ENCODE data around the gene SAMD11. TPM values are rescaled to one million over a fixed set of nuclear protein-coding genes. Genes with fewer than 3 reads are reported as not detected.
A peak's percentile ranks its signal among the peaks of the same experiment; 100 is the strongest.

The SAMD11 gene
- polyA plus RNA-seq, 1 of the 3 experiments (the other 2 are of a cell fraction): 2.1 TPM

GRCh38 chr1:909861-910310, 13.8 kb upstream of the SAMD11 start:
- no CpG with 5 or more reads among the region's 53 CpGs for WGBS (ENCODE audit: low lambda C conversion rate)
- no peak for DNase-seq
- no peaks in the 10 kb centered on the region for H3K9me3 ChIP-seq
- no peaks in the 10 kb centered on the region for H3K79me2 ChIP-seq (ENCODE audit: insufficient read depth)
- peaks cover 0 to 17% of the 10 kb centered on the region in 2 experiments; a peak in 2 of 4 replicates for H3K4me1 ChIP-seq (ENCODE audit: control insufficient read depth in 1 of 2, insufficient read depth in 2 of 2, low read depth in 1 of 2, low read length in 1 of 2)
- no peak overlapping the region for H3K27ac ChIP-seq (ENCODE audit: low read depth in 2 of 2, low read length in 1 of 2)
- no peaks in the 10 kb centered on the region for H3F3A ChIP-seq (replicated peaks; ENCODE audit: insufficient read depth)
- TF ChIP-seq MEF2A (IDR thresholded peaks at IDR 0.05; ENCODE audit: borderline replicate concordance, low read depth): no peak
- no peak for TF ChIP-seq FOSL2 (IDR thresholded peaks at IDR 0.05; ENCODE audit: borderline replicate concordance, low read depth)
- no peak for TF ChIP-seq GATA2 (CRISPR knock-in tag; IDR thresholded peaks at IDR 0.05)
- TF ChIP-seq IRF3 (IDR thresholded peaks at IDR 0.05; ENCODE audit: low read depth, low read length): no peak
- TF ChIP-seq FOXJ3 (CRISPR knock-in tag; IDR thresholded peaks at IDR 0.05): no peak
- TF ChIP-seq SMC3 (IDR thresholded peaks at IDR 0.05; ENCODE audit: low read depth, low read length): no peak
- no peak for TF ChIP-seq PBX3 (IDR thresholded peaks at IDR 0.05)
- no peak for TF ChIP-seq RAD21 (IDR thresholded peaks at IDR 0.05; ENCODE audit: low read length)
- TF ChIP-seq CTCF (IDR thresholded peaks at IDR 0.05): no peak
- no peak for TF ChIP-seq TEAD4 (IDR thresholded peaks at IDR 0.05; ENCODE audit: borderline replicate concordance, insufficient read depth)
- no peak for TF ChIP-seq RFX5 (IDR thresholded peaks at IDR 0.05; ENCODE audit: low read length)
- H3K9me2 ChIP-seq: no peaks in the 10 kb centered on the region
- H3K4me2 ChIP-seq: no peak overlapping the region
- ChIA-PET CTCF (interaction anchor here (1.3 kb wide), 1 partner anchor 28 kb away, joined by 6 read pairs; no protein-coding TSS in a partner anchor), POLR2A (no interaction called here)
- H3K9ac ChIP-seq: no peak overlapping the region
- H3K36me3 ChIP-seq (replicated peaks in 1 of 2; ENCODE audit: control insufficient read depth in 1 of 2, insufficient read depth in 2 of 2, low read length in 1 of 2): no peaks in the 10 kb centered on the region
- H4K20me1 ChIP-seq (ENCODE audit: insufficient read depth): no peaks in the 10 kb centered on the region
- H3K27me3 ChIP-seq (ENCODE audit: insufficient read depth): no peaks in the 10 kb centered on the region
- no peak overlapping the region for H2AFZ ChIP-seq (ENCODE audit: low read depth)
- H3K4me3 ChIP-seq (ENCODE audit: low read depth in 2 of 2, low read length in 1 of 2): no peak overlapping the region

- Histone ChIP-seq H2AFZ (ENCODE audit: low read depth) (no peak overlapping the region), H3K9ac (no peak overlapping the region), H3K27ac (ENCODE audit: low read depth in 2 of 2, low read length in 1 of 2) (no peak overlapping the region), H3F3A (replicated peaks; ENCODE audit: insufficient read depth) (no peaks in the 10 kb centered on the region), H4K20me1 (ENCODE audit: insufficient read depth) (no peaks in the 10 kb centered on the region), H3K27me3 (ENCODE audit: insufficient read depth) (no peaks in the 10 kb centered on the region), H3K9me2 (no peaks in the 10 kb centered on the region), H3K4me2 (no peak overlapping the region), H3K36me3 (replicated peaks in 1 of 2; ENCODE audit: control insufficient read depth in 1 of 2, insufficient read depth in 2 of 2, low read length in 1 of 2) (no peaks in the 10 kb centered on the region), H3K79me2 (ENCODE audit: insufficient read depth) (no peaks in the 10 kb centered on the region), H3K4me1 (ENCODE audit: control insufficient read depth in 1 of 2, insufficient read depth in 2 of 2, low read depth in 1 of 2, low read length in 1 of 2) (peaks cover 0 to 15% of the 10 kb centered on the region in 2 experiments; a peak in 2 of 4 replicates), H3K9me3 (no peaks in the 10 kb centered on the region), H3K4me3 (ENCODE audit: low read depth in 2 of 2, low read length in 1 of 2) (no peak overlapping the region)
- DNase-seq: peak; percentile 41
- CTCF ChIA-PET: interaction anchor here (1.2 to 1.3 kb wide), 2 partner anchors 28 to 41 kb away, joined by 3 to 6 read pairs; no protein-coding TSS in a partner anchor
- WGBS (ENCODE audit: low lambda C conversion rate): 60% methylated on average over 1 of the region's 29 CpGs
- POLR2A ChIA-PET: no interaction called here
- TF ChIP-seq NRF1 (IDR thresholded peaks at IDR 0.05; ENCODE audit: low read depth, low read length): no peak
- no peak for TF ChIP-seq USF1 (IDR thresholded peaks at IDR 0.05; ENCODE audit: borderline replicate concordance, low read depth)
- TF ChIP-seq ELF1 (IDR thresholded peaks at IDR 0.05): no peak
- TF ChIP-seq PBX3 (IDR thresholded peaks at IDR 0.05): no peak
- no peak for TF ChIP-seq YY1 (IDR thresholded peaks at IDR 0.05; ENCODE audit: low read depth)
- TF ChIP-seq JUND (IDR thresholded peaks at IDR 0.05): no peak
- no peak for TF ChIP-seq ZBTB33 (IDR thresholded peaks at IDR 0.05; ENCODE audit: borderline replicate concordance, low read depth)
- no peak for TF ChIP-seq RFX5 (IDR thresholded peaks at IDR 0.05; ENCODE audit: low read length)
- TF ChIP-seq EP300 (IDR thresholded peaks at IDR 0.05; ENCODE audit: borderline replicate concordance in 1 of 2, low read depth in 1 of 2, low read length in 1 of 2): no peak
- TF ChIP-seq FOXM1 (IDR thresholded peaks at IDR 0.05; ENCODE audit: low read depth): no peak
These were observed 13.3 kb upstream of the SAMD11 start for GRCh38 chr1:910311-910880.
